Right cardiac atrium (tissue), 5 donors: ENCODE measurements around the gene LIPK. TPM values are rescaled to one million over a fixed set of nuclear protein-coding genes. Genes with fewer than 3 reads are reported as not detected.

Experiments used
- ATAC-seq, 2 donors: fragments of 200-7000 bp; cut with Tn5 transposase; one replicate each; pipeline versions ENCODE4 v1.8.0 to v1.9.1; 2020; ENCODE audit warnings: moderate library complexity in 2 of 2, mild to moderate bottlenecking in 1 of 2
- DNase-seq, 3 donors: peaks; one replicate each; pipeline ENCODE4 v3.0.0-alpha.2; 2020
- H3K27ac ChIP-seq: one replicate; pipeline ENCODE4 v1.5.1; 2013; ENCODE audit warnings: mild to moderate bottlenecking, low read length, control low read depth, moderate library complexity
- H3K27me3 ChIP-seq: one replicate; pipeline ENCODE4 v1.6.1; 2013; ENCODE audit not compliant: control insufficient read depth, insufficient read depth
- H3K4me1 ChIP-seq: one replicate; pipeline ENCODE4 v1.6.1; 2013; ENCODE audit warnings: low read length; ENCODE audit not compliant: control insufficient read depth, insufficient read depth
- H3K4me3 ChIP-seq: one replicate; pipeline ENCODE4 v1.5.1; 2013; ENCODE audit warnings: low read length, control low read depth
- H3K9me3 ChIP-seq: one replicate; pipeline ENCODE4 v1.6.1; 2013; ENCODE audit warnings: low read length; ENCODE audit not compliant: control insufficient read depth
- WGBS: extraction: QIAGEN DNeasy Blood & Tissue Kit; methylation state at CpG from one replicate; pipeline ENCODE4 v1.1.7; 2013; 5-methylcytosine and 5-hydroxymethylcytosine counted together
- intact Hi-C, 4 donors: fragments of 100-400 bp; cut with DNase I; formaldehyde crosslinking; loops; one replicate each; pipeline versions ENCODE4 v1.11.0 to v1.14.0; 2022 to 2023
- polyA plus RNA-seq: library from polyadenylated mRNA; stranded (reverse); fragments of 200-250 nt; gene quantifications from one replicate; pipeline ENCODE4 v1.2.3, GENCODE V29; 2013
- total RNA-seq, 4 donors: library from RNA; stranded (reverse); fragmentation: NEBNext Ultra II Directional; extraction: Animal tissue kit (Norgen Biotek cat#: 25700); gene quantifications; one replicate each; pipeline ENCODE4 v1.2.1, GENCODE V29; 2021
- donor health status: healthy with polysubstance abuse.
- donor health status: DM: no; HTN: yes; CAD: no.
- donor health status: DM: no; HTN: no; CAD: no.
- donor health status: DM: no; HTN: yes; CAD: no; lungs with severe emphysema.
- donor health status: DM: yes; HTN: yes; CAD: no.

LIPK gene
- total and polyA plus RNA-seq, 5 donors = not detected

GRCh38 chr10:88755753-88756152 is 49.7 kb downstream of the LIPK start:
- DNase-seq (no peak), ATAC-seq (no peak)
- Histone ChIP-seq H3K4me3 (no peak overlapping the region), H3K27ac (no peak overlapping the region), H3K9me3 (no peaks in the 10 kb centered on the region), H3K4me1 (no peaks in the 10 kb centered on the region), H3K27me3 (no peaks in the 10 kb centered on the region)
- intact Hi-C loops = no loop called here
- 52% methylated on average over 3 of the region's 3 CpGs for WGBS

- intact Hi-C loops = no loop called here
- Histone ChIP-seq H3K27ac (no peak overlapping the region), H3K9me3 (no peaks in the 10 kb centered on the region), H3K4me1 (no peaks in the 10 kb centered on the region), H3K27me3 (no peaks in the 10 kb centered on the region), H3K4me3 (no peak overlapping the region)
- DNase-seq (no peak), ATAC-seq (no peak)
- WGBS = 0% methylated on average over 1 of the region's 1 CpG
Observed at GRCh38 chr10:88756660-88757059, 50.6 kb downstream of the LIPK start.

GRCh38 chr10:88759366-88760101 is 53.5 kb downstream of the LIPK start, which contains the start of gene LIPN:
LIPN (plus strand) TSS chr10:88760020; CDS start chr10:88761406, 1,386 bp downstream.
- DNase-seq = peak in 1 of 3 donors; percentile 28
- no peak within 1 kb of the TSS for H3K4me3 ChIP-seq
- H3K27ac ChIP-seq = no peak within 1 kb of the TSS
- 84% methylated on average over 7 of the region's 7 CpGs for WGBS
- H3K27me3 ChIP-seq = no peaks in the 10 kb centered on the region
- no peaks in the 10 kb centered on the region for H3K4me1 ChIP-seq
- ATAC-seq = peak; percentile 26 to 46
- H3K9me3 ChIP-seq = no peaks in the 10 kb centered on the region
- intact Hi-C loops = no loop called here

- Histone ChIP-seq H3K4me1 (no peaks in the 10 kb centered on the region), H3K4me3 (no peak overlapping the region), H3K9me3 (no peaks in the 10 kb centered on the region), H3K27ac (no peak overlapping the region), H3K27me3 (no peaks in the 10 kb centered on the region)
- intact Hi-C loops = no loop called here
- 65% methylated on average over 1 of the region's 1 CpG for WGBS
- ATAC-seq (no peak), DNase-seq (no peak)
Observed at GRCh38 chr10:88762906-88763305, 56.9 kb downstream of the LIPK start.

- Histone ChIP-seq H3K27ac (no peak overlapping the region), H3K4me1 (no peaks in the 10 kb centered on the region), H3K9me3 (no peaks in the 10 kb centered on the region), H3K4me3 (no peak overlapping the region), H3K27me3 (no peaks in the 10 kb centered on the region)
- 56% methylated on average over 1 of the region's 1 CpG for WGBS
- intact Hi-C loops = no loop called here
- ATAC-seq (no peak), DNase-seq (no peak)
Observed at GRCh38 chr10:88763441-88763840, 57.4 kb downstream of the LIPK start.

GRCh38 chr10:88764110-88764509 is 58.1 kb downstream of the LIPK start:
- Histone ChIP-seq H3K4me1 (no peaks in the 10 kb centered on the region), H3K27ac (no peak overlapping the region), H3K27me3 (no peaks in the 10 kb centered on the region), H3K4me3 (no peak overlapping the region), H3K9me3 (no peaks in the 10 kb centered on the region)
- DNase-seq (no peak), ATAC-seq (no peak)
- 85% methylated on average over 3 of the region's 3 CpGs for WGBS
- intact Hi-C loops = no loop called here

- Histone ChIP-seq H3K27ac (no peak overlapping the region), H3K27me3 (no peaks in the 10 kb centered on the region), H3K4me3 (no peak overlapping the region), H3K4me1 (no peaks in the 10 kb centered on the region), H3K9me3 (no peaks in the 10 kb centered on the region)
- intact Hi-C loops = no loop called here
- no peak for ATAC-seq
- DNase-seq = no peak
- WGBS = 66% methylated on average over 1 of the region's 1 CpG
Observed at GRCh38 chr10:88765816-88766215, 59.8 kb downstream of the LIPK start.

- ATAC-seq (no peak), DNase-seq (no peak)
- no peak overlapping the region for H3K27ac ChIP-seq
- 41% methylated on average over 1 of the region's 1 CpG for WGBS
- no peaks in the 10 kb centered on the region for H3K27me3 ChIP-seq
- no peaks in the 10 kb centered on the region for H3K4me1 ChIP-seq
- intact Hi-C loops = no loop called here
- no peaks in the 10 kb centered on the region for H3K9me3 ChIP-seq
- no peak overlapping the region for H3K4me3 ChIP-seq
Observed at GRCh38 chr10:88769384-88769783, 63.3 kb downstream of the LIPK start.

- H3K9me3 ChIP-seq = no peaks in the 10 kb centered on the region
- no peak for DNase-seq
- ATAC-seq = no peak
- H3K27me3 ChIP-seq = no peaks in the 10 kb centered on the region
- H3K4me1 ChIP-seq = no peaks in the 10 kb centered on the region
- intact Hi-C loops = no loop called here
- H3K4me3 ChIP-seq = no peak overlapping the region
- H3K27ac ChIP-seq = no peak overlapping the region
- WGBS = 65% methylated on average over 2 of the region's 2 CpGs
Observed at GRCh38 chr10:88781206-88781605, 75.2 kb downstream of the LIPK start.

- ATAC-seq (no peak), DNase-seq (no peak)
- no peaks in the 10 kb centered on the region for H3K27me3 ChIP-seq
- intact Hi-C loops = no loop called here
- H3K4me1 ChIP-seq = no peaks in the 10 kb centered on the region
- 92% methylated on average over 3 of the region's 3 CpGs for WGBS
- no peaks in the 10 kb centered on the region for H3K9me3 ChIP-seq
- H3K4me3 ChIP-seq = no peak overlapping the region
- H3K27ac ChIP-seq = no peak overlapping the region
Observed at GRCh38 chr10:88782222-88782621, 76.2 kb downstream of the LIPK start.

- Histone ChIP-seq H3K27me3 (no peaks in the 10 kb centered on the region), H3K9me3 (no peaks in the 10 kb centered on the region), H3K4me1 (no peaks in the 10 kb centered on the region), H3K4me3 (no peak overlapping the region), H3K27ac (no peak overlapping the region)
- 65% methylated on average over 3 of the region's 3 CpGs for WGBS
- no peak for ATAC-seq
- DNase-seq = no peak
- intact Hi-C loops = no loop called here
Observed at GRCh38 chr10:88783724-88784123, 77.7 kb downstream of the LIPK start.
